ENCODE measurements around the gene SOBP.
"Not testable (repeated sequence)": the region's sequence is repeated elsewhere in the genome, so short reads cannot be mapped to it uniquely, and the experiment has no call there.

Gene SOBP

GRCh38 chr6:107489636-107490565 lies at the start of gene SOBP:
SOBP (plus strand) TSS chr6:107490117; CDS start chr6:107490617, 500 bp downstream.
- DNase-seq (ENCODE audit: low read depth), result no peak

GRCh38 chr6:107440936-107441335 lies 49.0 kb upstream of the SOBP start:
- no peak for DNase-seq (ENCODE audit: low read depth)

GRCh38 chr6:107441682-107442081 lies 48.2 kb upstream of the SOBP start:
- no peak for DNase-seq (ENCODE audit: low read depth)

GRCh38 chr6:107442938-107443607 lies 46.8 kb upstream of the SOBP start:
- DNase-seq (ENCODE audit: low read depth), result no peak

- no peak for DNase-seq (ENCODE audit: low read depth)
Measured at GRCh38 chr6:107443608-107444267, 46.2 kb upstream of the SOBP start.

- no peak for DNase-seq (ENCODE audit: low read depth)
Measured at GRCh38 chr6:107444277-107444676, 45.6 kb upstream of the SOBP start.

- no peak for DNase-seq (ENCODE audit: low read depth)
Measured at GRCh38 chr6:107447663-107448216, 42.2 kb upstream of the SOBP start.

GRCh38 chr6:107448776-107449175 lies 41.1 kb upstream of the SOBP start:
- DNase-seq (ENCODE audit: low read depth), result no peak

- peak; percentile 32 for DNase-seq (ENCODE audit: low read depth)
Measured at GRCh38 chr6:107458672-107459282, 31.1 kb upstream of the SOBP start.

- peak; percentile 95 for DNase-seq (ENCODE audit: low read depth)
Measured at GRCh38 chr6:107459283-107460082, 30.4 kb upstream of the SOBP start, which contains the start of gene PDSS2. PDSS2 (minus strand) TSS chr6:107459564; CDS start chr6:107459285, 279 bp downstream.

- peak; percentile 15 for DNase-seq (ENCODE audit: low read depth)
Measured at GRCh38 chr6:107460083-107460631, 29.8 kb upstream of the SOBP start.

GRCh38 chr6:107466062-107466461 lies 23.9 kb upstream of the SOBP start:
- DNase-seq (ENCODE audit: low read depth), result no peak

- no peak for DNase-seq (ENCODE audit: low read depth)
Measured at GRCh38 chr6:107470364-107470763, 19.6 kb upstream of the SOBP start.

- DNase-seq (ENCODE audit: low read depth), result no peak
Measured at GRCh38 chr6:107473660-107474059, 16.3 kb upstream of the SOBP start.

- DNase-seq (ENCODE audit: low read depth), result not testable (repeated sequence)
Measured at GRCh38 chr6:107475360-107475759, 14.6 kb upstream of the SOBP start.

- not testable (repeated sequence) for DNase-seq (ENCODE audit: low read depth)
Measured at GRCh38 chr6:107475826-107476225, 14.1 kb upstream of the SOBP start.

- DNase-seq (ENCODE audit: low read depth), result no peak
Measured at GRCh38 chr6:107479089-107479690, 10.7 kb upstream of the SOBP start.

GRCh38 chr6:107485157-107485556 lies 4.8 kb upstream of the SOBP start:
- no peak for DNase-seq (ENCODE audit: low read depth)

- DNase-seq (ENCODE audit: low read depth), result no peak
Measured at GRCh38 chr6:107488174-107488874, 1.6 kb upstream of the SOBP start.
